Right atrium auricular region (tissue), 2 donors: ENCODE data around the gene EFTUD2. TPM values are rescaled to one million over a fixed set of nuclear protein-coding genes. Genes with fewer than 3 reads are reported as not detected.

ENCODE experiments used
- DNase-seq: peaks from one replicate; pipeline ENCODE4 v3.0.0-alpha.2; 2019; ENCODE audit warnings: low spot score
- H3K27ac ChIP-seq, 2 donors: fragments of 200-600 bp; sonication (generic); 1 replicate in 1 of 2; 2 replicates in 1 of 2; pipeline ENCODE4 v1.5.1; 2016 to 2019
- H3K27me3 ChIP-seq, 2 donors: fragments of 200-600 bp; sonication (generic); one replicate each; pipeline versions ENCODE4 v1.5.1 to v1.6.0; 2017 to 2019
- H3K36me3 ChIP-seq: fragments of 200-600 bp; sonication (generic); one replicate; pipeline ENCODE4 v1.5.1; 2016
- H3K4me1 ChIP-seq, 2 donors: fragments of 200-600 bp; sonication (generic); one replicate each; pipeline versions ENCODE4 v1.5.1 to v1.6.0; 2017 to 2019
- H3K4me3 ChIP-seq, 2 donors: fragments of 200-600 bp; sonication (generic); 1 replicate in 1 of 2; 2 replicates in 1 of 2; pipeline ENCODE4 v1.5.1; 2017 to 2019; ENCODE audit warnings: mild to moderate bottlenecking in 1 of 2, moderate library complexity in 1 of 2
- H3K9me3 ChIP-seq, 2 donors: fragments of 200-600 bp; sonication (generic); one replicate each; pipeline ENCODE4 v1.5.1; 2019
- CTCF ChIP-seq, 2 donors: fragments of 200-600 bp; sonication (generic); IDR thresholded peaks; one replicate each; pipeline ENCODE4 v1.5.1; 2019; ENCODE audit warnings: antibody characterized with exemption in 2 of 2
- total RNA-seq, 2 donors: library from RNA; depleted of rRNA; stranded (reverse); fragments of >200 nt; gene quantifications; one replicate each; pipeline ENCODE4 v1.1.0, GENCODE V29; 2016

Gene EFTUD2
- total RNA-seq, 2 donors from 2014 or later = 36.8 to 36.9 TPM

- Histone ChIP-seq H3K27ac (no peak overlapping the region), H3K9me3 (no peaks in the 10 kb centered on the region), H3K4me3 (no peak overlapping the region), H3K36me3 (no peaks in the 10 kb centered on the region), H3K4me1 (peaks cover 0 to 10% of the 10 kb centered on the region in 2 donors), H3K27me3 (no peaks in the 10 kb centered on the region)
- no peak for TF ChIP-seq CTCF (IDR thresholded peaks at IDR 0.05)
- DNase-seq = no peak
These were observed 34.8 kb upstream of the EFTUD2 start for GRCh38 chr17:44933824-44934744.

- no peaks in the 10 kb centered on the region for H3K9me3 ChIP-seq
- H3K4me1 ChIP-seq = peaks cover 0 to 10% of the 10 kb centered on the region in 2 donors
- no peak for TF ChIP-seq CTCF (IDR thresholded peaks at IDR 0.05)
- no peaks in the 10 kb centered on the region for H3K27me3 ChIP-seq
- H3K27ac ChIP-seq = no peak overlapping the region
- DNase-seq = no peak
- H3K36me3 ChIP-seq = no peaks in the 10 kb centered on the region
- H3K4me3 ChIP-seq = no peak overlapping the region
These were observed 33.5 kb upstream of the EFTUD2 start for GRCh38 chr17:44932787-44933097.

- H3K27me3 ChIP-seq = no peaks in the 10 kb centered on the region
- TF ChIP-seq CTCF (IDR thresholded peaks at IDR 0.05) = no peak
- peaks cover 0 to 10% of the 10 kb centered on the region in 2 donors for H3K4me1 ChIP-seq
- H3K4me3 ChIP-seq = no peak overlapping the region
- H3K27ac ChIP-seq = no peak overlapping the region
- no peaks in the 10 kb centered on the region for H3K9me3 ChIP-seq
- DNase-seq = no peak
- no peaks in the 10 kb centered on the region for H3K36me3 ChIP-seq
These were observed 33.0 kb upstream of the EFTUD2 start for GRCh38 chr17:44932096-44932786.

- Histone ChIP-seq H3K4me1 (peaks cover 0 to 10% of the 10 kb centered on the region in 2 donors), H3K36me3 (no peaks in the 10 kb centered on the region), H3K9me3 (no peaks in the 10 kb centered on the region), H3K4me3 (no peak overlapping the region), H3K27ac (no peak overlapping the region), H3K27me3 (no peaks in the 10 kb centered on the region)
- no peak for DNase-seq
- TF ChIP-seq CTCF (IDR thresholded peaks at IDR 0.05) = no peak
These were observed 32.1 kb upstream of the EFTUD2 start for GRCh38 chr17:44931376-44931775.

- TF ChIP-seq CTCF (IDR thresholded peaks at IDR 0.05) = no peak
- H3K4me1 ChIP-seq = peaks cover 0 to 10% of the 10 kb centered on the region in 2 donors
- no peak overlapping the region for H3K4me3 ChIP-seq
- H3K9me3 ChIP-seq = no peaks in the 10 kb centered on the region
- no peak overlapping the region for H3K27ac ChIP-seq
- no peak for DNase-seq
- H3K36me3 ChIP-seq = no peaks in the 10 kb centered on the region
- no peaks in the 10 kb centered on the region for H3K27me3 ChIP-seq
These were observed 31.4 kb upstream of the EFTUD2 start for GRCh38 chr17:44930667-44931066.
